Astrocyte (in vitro differentiated cells and primary cell): ENCODE data around the gene CALML5. TPM values are rescaled to one million over a fixed set of nuclear protein-coding genes. Genes with fewer than 3 reads are reported as not detected.

Experiments used
- DNase-seq: peaks from one replicate; pipeline ENCODE4 v3.0.0-alpha.2; 2010; ENCODE audit warnings: low read depth
- FAIRE-seq: peaks from 2 replicates; lab custom pipeline; 2011; peaks lifted over from hg19 to GRCh38; lab: Jason Lieb, UNC
- H2AFZ ChIP-seq: 2 replicates; pipeline ENCODE4 v1.6.0; 2012; ENCODE audit warnings: low read depth, low read length, inconsistent platforms
- H3K27ac ChIP-seq: 2 replicates; pipeline ENCODE4 v1.5.1; 2011; ENCODE audit warnings: low read depth, low read length, inconsistent platforms
- H3K27me3 ChIP-seq: 2 replicates; pipeline ENCODE4 v1.6.0; 2011; ENCODE audit warnings: low read length, inconsistent platforms; ENCODE audit not compliant: insufficient read depth
- H3K36me3 ChIP-seq: 2 replicates; pipeline ENCODE4 v1.5.1; 2011; ENCODE audit warnings: low read length, inconsistent platforms; ENCODE audit not compliant: insufficient read depth
- H3K4me1 ChIP-seq: 2 replicates; pipeline ENCODE4 v1.5.1; 2011; ENCODE audit warnings: low read length, inconsistent platforms; ENCODE audit not compliant: insufficient read depth
- H3K4me2 ChIP-seq: 2 replicates; pipeline ENCODE4 v1.6.0; 2012; ENCODE audit warnings: low read length, inconsistent platforms
- H3K4me3 ChIP-seq: 2 replicates; pipeline ENCODE4 v1.5.1; 2011; ENCODE audit warnings: low read depth, mild to moderate bottlenecking, low read length, inconsistent platforms; ENCODE audit not compliant: insufficient read depth
- H3K79me2 ChIP-seq: 2 replicates; pipeline ENCODE4 v1.6.0; 2012; ENCODE audit warnings: mild to moderate bottlenecking, low read length, inconsistent platforms; ENCODE audit not compliant: insufficient read depth
- H3K9ac ChIP-seq: 2 replicates; pipeline ENCODE4 v1.6.0; 2012; ENCODE audit warnings: mild to moderate bottlenecking, low read length, inconsistent platforms
- H3K9me3 ChIP-seq: 2 replicates; pipeline ENCODE4 v1.5.1; 2012; ENCODE audit warnings: low read depth, mild to moderate bottlenecking, low read length, inconsistent platforms; ENCODE audit not compliant: insufficient read depth
- H4K20me1 ChIP-seq: 2 replicates; pipeline ENCODE4 v1.6.0; 2012; ENCODE audit warnings: low read length, inconsistent platforms; ENCODE audit not compliant: insufficient read depth
- H3K27ac Mint-ChIP-seq: one replicate; pipeline ENCODE4 v1.8.0; 2021; ENCODE audit warnings: mild to moderate bottlenecking, mixed read lengths; ENCODE audit not compliant: unreplicated experiment
- H3K27me3 Mint-ChIP-seq: one replicate; pipeline ENCODE4 v1.8.0; 2021; ENCODE audit warnings: low read depth, mixed read lengths; ENCODE audit not compliant: unreplicated experiment
- H3K36me3 Mint-ChIP-seq: one replicate; pipeline ENCODE4 v1.8.0; 2021; ENCODE audit warnings: low read depth, mixed read lengths; ENCODE audit not compliant: unreplicated experiment
- H3K4me1 Mint-ChIP-seq: one replicate; pipeline ENCODE4 v1.8.0; 2021; ENCODE audit warnings: low read depth, mixed read lengths; ENCODE audit not compliant: unreplicated experiment
- H3K4me3 Mint-ChIP-seq: one replicate; pipeline ENCODE4 v1.8.0; 2021; ENCODE audit warnings: mild to moderate bottlenecking, moderate library complexity, mixed read lengths; ENCODE audit not compliant: unreplicated experiment
- H3K9me3 Mint-ChIP-seq: one replicate; pipeline ENCODE4 v1.8.0; 2021; ENCODE audit warnings: mild to moderate bottlenecking, mixed read lengths; ENCODE audit not compliant: unreplicated experiment
- CTCF ChIP-seq: IDR thresholded peaks from 2 replicates; pipeline ENCODE4 v1.5.1; 2011; ENCODE audit warnings: low read depth, mild to moderate bottlenecking, inconsistent platforms, low read length, moderate library complexity; ENCODE audit not compliant: insufficient read depth
- EZH2 ChIP-seq: IDR thresholded peaks from 2 replicates; pipeline ENCODE4 v1.6.1; 2012; ENCODE audit warnings: mild to moderate bottlenecking, low read length, inconsistent platforms; ENCODE audit not compliant: insufficient read depth
- total RNA-seq: library from RNA; stranded (reverse); gene quantifications from 2 replicates; pipeline ENCODE4 v1.2.1, GENCODE V29; 2021

CALML5 gene
- total RNA-seq, 1 donor from 2014 or later: not detected

- Mint-ChIP-seq H3K27me3 (peaks cover 27% of the 10 kb centered on the region), H3K4me1 (peaks cover 3% of the 10 kb centered on the region), H3K9me3 (peaks cover 8% of the 10 kb centered on the region), H3K36me3 (peaks cover under 1% of the 10 kb centered on the region), H3K27ac (no peak overlapping the region), H3K4me3 (no peak overlapping the region)
- Histone ChIP-seq H3K36me3 (no peaks in the 10 kb centered on the region), H3K27ac (no peak overlapping the region), H3K27me3 (peaks cover 11% of the 10 kb centered on the region), H4K20me1 (no peaks in the 10 kb centered on the region), H3K4me3 (no peak overlapping the region), H3K9ac (no peak overlapping the region), H3K79me2 (no peaks in the 10 kb centered on the region), H3K9me3 (peaks cover 2% of the 10 kb centered on the region), H3K4me1 (no peaks in the 10 kb centered on the region), H2AFZ (no peak overlapping the region), H3K4me2 (no peak overlapping the region)
- DNase-seq (no peak), FAIRE-seq (no peak)
- TF ChIP-seq CTCF (no peak), EZH2 (no peak)
Measured at GRCh38 chr10:5497289-5497688, 2.1 kb downstream of the CALML5 start.

GRCh38 chr10:5496261-5497250 lies 2.8 kb downstream of the CALML5 start:
- Mint-ChIP-seq H3K36me3 (peaks cover 2% of the 10 kb centered on the region), H3K9me3 (peaks cover 10% of the 10 kb centered on the region), H3K4me3 (no peak overlapping the region), H3K4me1 (no peaks in the 10 kb centered on the region), H3K27me3 (peaks cover 28% of the 10 kb centered on the region), H3K27ac (no peak overlapping the region)
- Histone ChIP-seq H3K36me3 (no peaks in the 10 kb centered on the region), H4K20me1 (no peaks in the 10 kb centered on the region), H3K9ac (no peak overlapping the region), H3K27ac (no peak overlapping the region), H3K4me1 (no peaks in the 10 kb centered on the region), H3K9me3 (peaks cover 3% of the 10 kb centered on the region), H3K4me3 (no peak overlapping the region), H3K79me2 (no peaks in the 10 kb centered on the region), H3K27me3 (peaks cover 8% of the 10 kb centered on the region), H3K4me2 (no peak overlapping the region), H2AFZ (no peak overlapping the region)
- TF ChIP-seq CTCF: no peak
- TF ChIP-seq EZH2: no peak
- DNase-seq (no peak), FAIRE-seq (no peak)

DNA sequence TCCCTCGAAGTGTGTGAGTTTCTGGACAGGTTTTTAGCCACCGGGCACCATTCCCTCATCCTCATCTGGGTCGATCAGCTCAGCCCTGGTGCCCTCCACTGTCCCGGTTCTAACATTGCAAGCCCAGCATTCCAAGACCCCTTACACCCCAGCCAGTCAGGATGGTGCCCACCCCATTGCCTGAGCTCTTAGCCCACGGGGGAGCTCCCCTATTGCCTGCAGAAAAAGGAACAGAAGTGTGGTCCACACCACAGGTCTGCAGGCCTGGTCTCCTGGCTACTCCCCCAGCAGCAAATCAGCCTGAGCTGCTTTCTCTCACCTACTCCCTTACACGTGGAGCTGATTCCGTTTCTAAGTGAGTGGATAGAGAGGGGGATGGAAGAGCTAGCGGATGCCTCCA lies 4.8 kb downstream of the CALML5 start:
- DNase-seq: no peak

More for the DNA sequence above, 4.8 kb downstream of the CALML5 start:
- H3K36me3 ChIP-seq: no peaks in the 10 kb centered on the region
- H3K4me1 Mint-ChIP-seq: no peaks in the 10 kb centered on the region
- TF ChIP-seq EZH2: no peak
- TF ChIP-seq CTCF: no peak
- no peak overlapping the region for H3K27ac ChIP-seq
- no peak overlapping the region for H3K4me2 ChIP-seq
- no peak overlapping the region for H2AFZ ChIP-seq
- no peak for FAIRE-seq
- no peaks in the 10 kb centered on the region for H3K79me2 ChIP-seq
- H3K4me1 ChIP-seq: no peaks in the 10 kb centered on the region
- H3K9me3 Mint-ChIP-seq: peaks cover 10% of the 10 kb centered on the region
- no peaks in the 10 kb centered on the region for H4K20me1 ChIP-seq
- peaks cover 2% of the 10 kb centered on the region for H3K36me3 Mint-ChIP-seq
- peaks cover 29% of the 10 kb centered on the region for H3K27me3 Mint-ChIP-seq
- no peak overlapping the region for H3K4me3 Mint-ChIP-seq
- H3K27ac Mint-ChIP-seq: no peak overlapping the region
- no peak overlapping the region for H3K4me3 ChIP-seq
- H3K27me3 ChIP-seq: no peaks in the 10 kb centered on the region
- H3K9ac ChIP-seq: no peak overlapping the region
- H3K9me3 ChIP-seq: peaks cover 3% of the 10 kb centered on the region
